HG02973 (cell line): ENCODE results near the gene GCLM.
"Not testable (repeated sequence)": the region's sequence is repeated elsewhere in the genome, so short reads cannot be mapped to it uniquely, and the experiment has no call there.

ENCODE experiments used
- ATAC-seq: cut with Tn5 transposase; IDR thresholded peaks from one replicate; pipeline ENCODE4 v1.9.1; 2021; ENCODE audit warnings: moderate library complexity; ENCODE audit not compliant: unreplicated experiment

Gene GCLM

GRCh38 chr1:93909146-93910050 is at the start of gene GCLM:
Gene GCLM (minus strand): TSS chr1:93909430. CDS start chr1:93909163, 267 bp downstream.
- peak; percentile 94 for ATAC-seq

GRCh38 chr1:93958726-93959100 is 49.5 kb upstream of the GCLM start:
- no peak for ATAC-seq

GRCh38 chr1:93958032-93958725 is 48.9 kb upstream of the GCLM start:
- ATAC-seq, result no peak

- ATAC-seq, result no peak
Measured at GRCh38 chr1:93955765-93956164, 46.5 kb upstream of the GCLM start.

- not testable (repeated sequence) for ATAC-seq
Measured at GRCh38 chr1:93947002-93947686, 37.9 kb upstream of the GCLM start.

- ATAC-seq, result no peak
Measured at GRCh38 chr1:93938461-93939145, 29.4 kb upstream of the GCLM start.

GRCh38 chr1:93937997-93938396 is 28.8 kb upstream of the GCLM start:
- no peak for ATAC-seq

GRCh38 chr1:93925206-93925605 is 16.0 kb upstream of the GCLM start:
- ATAC-seq, result no peak

GRCh38 chr1:93919780-93920179 is 10.6 kb upstream of the GCLM start:
- ATAC-seq, result no peak

GRCh38 chr1:93917302-93917701 is 8.1 kb upstream of the GCLM start:
- ATAC-seq, result no peak

GRCh38 chr1:93910880-93911279 is 1.6 kb upstream of the GCLM start:
- not testable (repeated sequence) for ATAC-seq

- ATAC-seq, result no peak
Measured at GRCh38 chr1:93910305-93910704, 1.1 kb upstream of the GCLM start.

GRCh38 chr1:93908394-93909145 is 660 bp downstream of the GCLM start:
- peak; percentile 38 for ATAC-seq

GRCh38 chr1:93907718-93908117 is 1.5 kb downstream of the GCLM start:
- no peak for ATAC-seq

- no peak for ATAC-seq
Measured at GRCh38 chr1:93906480-93906879, 2.8 kb downstream of the GCLM start.

- ATAC-seq, result no peak
Measured at GRCh38 chr1:93905734-93906133, 3.5 kb downstream of the GCLM start.

GRCh38 chr1:93905051-93905450 is 4.2 kb downstream of the GCLM start:
- no peak for ATAC-seq

GRCh38 chr1:93904228-93904627 is 5.0 kb downstream of the GCLM start:
- ATAC-seq, result no peak

GRCh38 chr1:93900723-93901504 is 8.3 kb downstream of the GCLM start:
- ATAC-seq, result no peak
